Gastrocnemius medialis (tissue), 4 donors: Measurements from ENCODE around the gene TMEM108.

Source experiments
- CTCF ChIP-seq, 5 experiments: fragments of 450-650 bp in 3 of 5; fragments of 200-600 bp in 2 of 5; sonication (generic) in 2 of 5; IDR thresholded peaks in 4 of 5; conservative IDR thresholded peaks in 1 of 5; 1 replicate in 4 of 5; 2 replicates in 1 of 5; pipeline ENCODE4 v1.5.1; 2016 to 2019; ENCODE audit warnings: antibody characterized with exemption in 5 of 5, mild to moderate bottlenecking in 3 of 5, moderate library complexity in 3 of 5
- POLR2A ChIP-seq, 2 donors: fragments of 450-650 bp; IDR thresholded peaks; one replicate each; pipeline ENCODE4 v1.6.1; 2017; ENCODE audit warnings: antibody characterized with exemption in 2 of 2, mild to moderate bottlenecking in 2 of 2, moderate library complexity in 2 of 2

DNA sequence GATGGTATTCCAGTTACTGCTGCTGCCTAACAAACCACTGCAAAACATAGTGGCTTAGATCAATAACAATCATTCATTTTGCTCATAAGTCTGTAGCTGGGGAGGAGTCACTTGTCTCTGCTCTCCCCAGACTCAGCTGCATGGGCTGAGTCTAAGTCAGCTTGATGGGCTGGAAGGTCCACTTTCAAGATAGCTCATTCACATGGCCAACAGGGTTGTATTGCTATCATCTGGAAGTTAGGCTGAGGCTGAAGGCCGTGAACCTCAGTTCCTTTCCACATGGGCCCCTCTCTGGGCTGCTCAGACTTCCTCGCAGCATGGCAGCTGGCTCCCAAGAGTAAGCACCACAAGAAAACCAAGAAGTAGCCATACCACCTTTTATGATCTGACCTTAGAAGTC, 333.0 kb downstream of the TMEM108 start:
- TF ChIP-seq CTCF (IDR thresholded peaks at IDR 0.05 in 4 of 5, conservative IDR thresholded peaks at IDR 0.05 in 1 of 5), result no peak
- no peak for TF ChIP-seq POLR2A (IDR thresholded peaks at IDR 0.05)
